Caco-2 (cell line): Measurements from ENCODE around the gene KIF27. TPM values are rescaled to one million over a fixed set of nuclear protein-coding genes. Genes with fewer than 3 reads are reported as not detected.

Experiments
- BruUV-seq: library from RNA; stranded (reverse); fragments of 400-500 nt; replicated peaks from 2 replicates; lab custom pipeline; 2021; lab: Mats Ljungman, UMichigan
- CTCF ChIA-PET: fragments of 300-600 bp; sonication (Branson Sonifier 250); formaldehyde crosslinking; loops from one replicate; lab custom pipeline; 2022; ENCODE audit warnings: antibody characterized with exemption; lab: Charles Lee
- POLR2A ChIA-PET: fragments of 300-600 bp; sonication (Branson Sonifier 250); formaldehyde crosslinking; loops from one replicate; lab custom pipeline; 2022; ENCODE audit warnings: antibody characterized with exemption; lab: Charles Lee
- DNase-seq, 2 experiments: peaks; one replicate each; pipeline versions ENCODE4 v3.0.0 to v3.0.0-alpha.2; 2020 to 2022
- H3K27me3 ChIP-seq: replicated peaks from 2 replicates; pipeline ENCODE4 v1.6.0; 2011; ENCODE audit warnings: low read length; ENCODE audit not compliant: control insufficient read depth, insufficient read depth
- H3K36me3 ChIP-seq: 2 replicates; pipeline ENCODE4 v1.5.1; 2011; ENCODE audit warnings: low read length; ENCODE audit not compliant: control insufficient read depth, insufficient read depth
- H3K4me1 ChIP-seq: fragments of 250-450 bp; sonication (Bioruptor Pico); 2 replicates; pipeline ENCODE4 v1.5.1; 2020; ENCODE audit warnings: mild to moderate bottlenecking
- H3K4me3 ChIP-seq: 2 replicates; pipeline ENCODE4 v1.5.1; 2011; ENCODE audit warnings: low read depth, mild to moderate bottlenecking, control low read depth, low read length
- H3K9me3 ChIP-seq: fragments of 250-450 bp; sonication (Bioruptor Pico); 2 replicates; pipeline ENCODE4 v1.5.1; 2020; ENCODE audit warnings: mild to moderate bottlenecking, moderate library complexity
- H3K27ac Mint-ChIP-seq: one replicate; pipeline ENCODE4 v1.8.0; 2022; ENCODE audit warnings: mixed read lengths; ENCODE audit not compliant: unreplicated experiment
- H3K27me3 Mint-ChIP-seq: one replicate; pipeline ENCODE4 v1.8.0; 2022; ENCODE audit warnings: mixed read lengths; ENCODE audit not compliant: insufficient read depth, unreplicated experiment
- H3K36me3 Mint-ChIP-seq: one replicate; pipeline ENCODE4 v1.8.0; 2022; ENCODE audit warnings: mild to moderate bottlenecking, mixed read lengths; ENCODE audit not compliant: insufficient read depth, unreplicated experiment
- H3K4me1 Mint-ChIP-seq: one replicate; pipeline ENCODE4 v1.8.0; 2022; ENCODE audit warnings: low read depth, mixed read lengths; ENCODE audit not compliant: unreplicated experiment
- H3K4me3 Mint-ChIP-seq: one replicate; pipeline ENCODE4 v1.8.0; 2022; ENCODE audit warnings: mild to moderate bottlenecking, moderate library complexity, mixed read lengths; ENCODE audit not compliant: unreplicated experiment
- H3K9me3 Mint-ChIP-seq: one replicate; pipeline ENCODE4 v1.8.0; 2022; ENCODE audit warnings: mixed read lengths; ENCODE audit not compliant: unreplicated experiment
- CTCF ChIP-seq, 2 experiments: fragments of 200-600 bp in 1 of 2; IDR thresholded peaks; 1 replicate in 1 of 2; 2 replicates in 1 of 2; pipeline versions ENCODE4 v1.5.1 to v1.8.0; 2011 to 2022; ENCODE audit warnings: antibody characterized with exemption in 1 of 2, control low read depth in 1 of 2, inconsistent platforms in 1 of 2, low read depth in 1 of 2, low read length in 1 of 2, mild to moderate bottlenecking in 1 of 2, moderate library complexity in 1 of 2; ENCODE audit not compliant: insufficient read depth in 1 of 2, severe bottlenecking in 1 of 2, unreplicated experiment in 1 of 2
- intact Hi-C: fragments of 100-400 bp; cut with micrococcal nuclease; formaldehyde crosslinking; loops from one replicate; pipeline ENCODE4 v1.10.0; 2022; ENCODE audit not compliant: unreplicated experiment
- total RNA-seq: library from RNA; stranded (reverse); gene quantifications from 2 replicates; pipeline ENCODE4 v1.2.3, GENCODE V29; 2022

Gene KIF27
- total RNA-seq, 1 experiment from 2014 or later, result 1.8 TPM

DNA sequence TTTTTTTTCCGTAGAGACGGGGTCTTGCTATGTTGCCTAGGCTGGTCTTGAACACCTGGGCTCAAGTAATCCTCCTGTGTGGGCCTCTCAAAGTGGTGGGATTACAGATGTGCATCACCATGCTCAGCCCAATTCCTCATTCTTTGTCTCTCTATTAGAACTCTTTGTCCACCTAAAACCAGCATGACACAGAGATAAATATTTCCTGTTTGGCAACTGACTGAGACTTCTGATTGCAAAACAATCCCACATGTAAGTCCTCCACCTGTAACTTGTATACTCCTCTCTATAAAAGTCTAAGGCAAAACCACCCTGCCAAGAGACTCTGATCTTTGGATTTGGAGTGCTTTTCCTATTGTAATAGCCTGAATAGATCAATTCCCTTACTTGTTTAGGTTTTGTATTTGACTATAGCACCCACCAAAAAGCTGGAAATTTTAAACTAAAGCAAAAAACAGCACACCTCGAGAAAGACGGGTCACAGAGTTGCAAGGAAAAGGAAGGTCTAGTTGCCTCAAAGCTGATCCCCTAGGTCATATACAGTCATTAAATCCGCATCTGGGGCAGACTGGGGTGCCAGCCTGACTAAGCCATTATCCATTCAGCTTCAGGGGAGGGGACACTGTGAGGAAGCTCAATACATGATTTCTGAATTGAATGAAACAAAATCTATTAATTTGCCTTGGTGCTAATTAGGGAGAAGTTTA lies 13.5 kb upstream of the KIF27 start:
- ChIA-PET CTCF (no interaction called here), POLR2A (no interaction called here)
- H3K4me3 ChIP-seq, result no peak overlapping the region
- H3K36me3 ChIP-seq, result no peaks in the 10 kb centered on the region
- H3K27me3 Mint-ChIP-seq, result no peaks in the 10 kb centered on the region
- H3K4me1 Mint-ChIP-seq, result no peaks in the 10 kb centered on the region
- H3K4me3 Mint-ChIP-seq, result no peak overlapping the region
- H3K27me3 ChIP-seq, result no peaks in the 10 kb centered on the region
- H3K9me3 ChIP-seq, result no peaks in the 10 kb centered on the region
- BruUV-seq, result no TSS peak
- no peak overlapping the region for H3K27ac Mint-ChIP-seq
- no peaks in the 10 kb centered on the region for H3K4me1 ChIP-seq
- intact Hi-C loops, result no loop called here
- peaks cover 4% of the 10 kb centered on the region for H3K36me3 Mint-ChIP-seq
- no peak for TF ChIP-seq CTCF (IDR thresholded peaks at IDR 0.05; ENCODE audit: insufficient read depth in 1 of 2, low read depth in 1 of 2, low read length in 1 of 2, severe bottlenecking in 1 of 2, unreplicated experiment in 1 of 2)
- H3K9me3 Mint-ChIP-seq, result no peaks in the 10 kb centered on the region
- DNase-seq, result no peak

GRCh38 chr9:83933790-83934189 lies 12.6 kb upstream of the KIF27 start:
- Histone ChIP-seq H3K9me3 (no peaks in the 10 kb centered on the region), H3K27me3 (no peaks in the 10 kb centered on the region), H3K36me3 (no peaks in the 10 kb centered on the region), H3K4me3 (no peak overlapping the region), H3K4me1 (no peaks in the 10 kb centered on the region)
- BruUV-seq, result no TSS peak
- no peaks in the 10 kb centered on the region for H3K4me1 Mint-ChIP-seq
- intact Hi-C loops, result no loop called here
- ChIA-PET CTCF (no interaction called here), POLR2A (no interaction called here)
- DNase-seq, result peak in 1 of 2 experiments; percentile 14
- TF ChIP-seq CTCF (IDR thresholded peaks at IDR 0.05; ENCODE audit: insufficient read depth in 1 of 2, low read depth in 1 of 2, low read length in 1 of 2, severe bottlenecking in 1 of 2, unreplicated experiment in 1 of 2), result no peak
- H3K36me3 Mint-ChIP-seq, result peaks cover 4% of the 10 kb centered on the region
- no peaks in the 10 kb centered on the region for H3K27me3 Mint-ChIP-seq
- H3K4me3 Mint-ChIP-seq, result no peak overlapping the region
- H3K27ac Mint-ChIP-seq, result no peak overlapping the region
- no peaks in the 10 kb centered on the region for H3K9me3 Mint-ChIP-seq

- TF ChIP-seq CTCF (IDR thresholded peaks at IDR 0.05; ENCODE audit: insufficient read depth in 1 of 2, low read depth in 1 of 2, low read length in 1 of 2, severe bottlenecking in 1 of 2, unreplicated experiment in 1 of 2), result no peak
- no peak overlapping the region for H3K4me3 Mint-ChIP-seq
- DNase-seq, result no peak
- Histone ChIP-seq H3K27me3 (no peaks in the 10 kb centered on the region), H3K36me3 (no peaks in the 10 kb centered on the region), H3K4me3 (no peak overlapping the region), H3K4me1 (no peaks in the 10 kb centered on the region), H3K9me3 (no peaks in the 10 kb centered on the region)
- intact Hi-C loops, result no loop called here
- H3K4me1 Mint-ChIP-seq, result no peaks in the 10 kb centered on the region
- CTCF ChIA-PET, result no interaction called here
- BruUV-seq, result no TSS peak
- H3K27me3 Mint-ChIP-seq, result no peaks in the 10 kb centered on the region
- no peak overlapping the region for H3K27ac Mint-ChIP-seq
- POLR2A ChIA-PET, result no interaction called here
- peaks cover 2% of the 10 kb centered on the region for H3K36me3 Mint-ChIP-seq
- H3K9me3 Mint-ChIP-seq, result no peaks in the 10 kb centered on the region
These were observed 11.6 kb upstream of the KIF27 start for GRCh38 chr9:83932851-83933250.
